Sigmoid colon (tissue), 4 donors: Measurements from ENCODE around the gene ZNF322.

Experiments
- EP300 ChIP-seq, 4 donors: sonication (generic); formaldehyde crosslinking; IDR thresholded peaks; one replicate each; pipeline ENCODE4 v1.6.1; 2017; ENCODE audit warnings: antibody characterized with exemption in 4 of 4
- POLR2A ChIP-seq, 2 donors: fragments of 450-650 bp; IDR thresholded peaks; one replicate each; pipeline ENCODE4 v1.6.1; 2016; ENCODE audit warnings: antibody characterized with exemption in 2 of 2, mild to moderate bottlenecking in 2 of 2, moderate library complexity in 2 of 2
- POLR2AphosphoS5 ChIP-seq, 4 donors: sonication (generic); formaldehyde crosslinking; IDR thresholded peaks; one replicate each; pipeline ENCODE4 v1.6.1; 2017; ENCODE audit warnings: antibody characterized with exemption in 4 of 4
- TF ChIP-seq, protein P1 (sequence below), 4 experiments: fragments of 450-650 bp in 3 of 4; fragments of 200-600 bp in 1 of 4; IDR thresholded peaks; one replicate each; pipeline ENCODE4 v1.5.1; 2016 to 2019; ENCODE audit warnings: antibody characterized with exemption in 4 of 4, mild to moderate bottlenecking in 3 of 4, moderate library complexity in 2 of 4

DNA sequence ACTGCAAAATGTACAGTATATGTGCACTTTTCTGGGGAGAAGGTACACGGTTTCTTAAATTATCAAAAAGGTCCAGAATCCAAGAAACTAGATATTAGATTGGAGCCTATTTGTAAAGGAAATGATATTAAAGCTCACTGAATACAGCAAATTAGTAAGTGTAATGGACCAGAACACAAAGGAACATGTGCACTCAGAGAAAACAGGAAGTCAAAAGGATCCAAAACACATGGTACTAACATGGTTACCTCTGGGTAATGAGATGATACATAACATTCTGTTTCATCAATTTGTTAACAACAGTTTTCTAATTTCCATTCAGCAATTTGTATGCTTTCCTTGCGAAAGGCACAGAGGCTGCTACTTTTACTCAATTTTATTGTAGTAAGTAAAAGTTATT, 18.7 kb downstream of the ZNF322 start:
- TF ChIP-seq, protein P1, sequence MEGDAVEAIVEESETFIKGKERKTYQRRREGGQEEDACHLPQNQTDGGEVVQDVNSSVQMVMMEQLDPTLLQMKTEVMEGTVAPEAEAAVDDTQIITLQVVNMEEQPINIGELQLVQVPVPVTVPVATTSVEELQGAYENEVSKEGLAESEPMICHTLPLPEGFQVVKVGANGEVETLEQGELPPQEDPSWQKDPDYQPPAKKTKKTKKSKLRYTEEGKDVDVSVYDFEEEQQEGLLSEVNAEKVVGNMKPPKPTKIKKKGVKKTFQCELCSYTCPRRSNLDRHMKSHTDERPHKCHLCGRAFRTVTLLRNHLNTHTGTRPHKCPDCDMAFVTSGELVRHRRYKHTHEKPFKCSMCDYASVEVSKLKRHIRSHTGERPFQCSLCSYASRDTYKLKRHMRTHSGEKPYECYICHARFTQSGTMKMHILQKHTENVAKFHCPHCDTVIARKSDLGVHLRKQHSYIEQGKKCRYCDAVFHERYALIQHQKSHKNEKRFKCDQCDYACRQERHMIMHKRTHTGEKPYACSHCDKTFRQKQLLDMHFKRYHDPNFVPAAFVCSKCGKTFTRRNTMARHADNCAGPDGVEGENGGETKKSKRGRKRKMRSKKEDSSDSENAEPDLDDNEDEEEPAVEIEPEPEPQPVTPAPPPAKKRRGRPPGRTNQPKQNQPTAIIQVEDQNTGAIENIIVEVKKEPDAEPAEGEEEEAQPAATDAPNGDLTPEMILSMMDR (IDR thresholded peaks at IDR 0.05): no peak
- TF ChIP-seq POLR2AphosphoS5 (IDR thresholded peaks at IDR 0.05) (no peak), POLR2A (IDR thresholded peaks at IDR 0.05) (no peak), EP300 (IDR thresholded peaks at IDR 0.05) (no peak)
